ENCODE results near the gene NRXN3.

DNA sequence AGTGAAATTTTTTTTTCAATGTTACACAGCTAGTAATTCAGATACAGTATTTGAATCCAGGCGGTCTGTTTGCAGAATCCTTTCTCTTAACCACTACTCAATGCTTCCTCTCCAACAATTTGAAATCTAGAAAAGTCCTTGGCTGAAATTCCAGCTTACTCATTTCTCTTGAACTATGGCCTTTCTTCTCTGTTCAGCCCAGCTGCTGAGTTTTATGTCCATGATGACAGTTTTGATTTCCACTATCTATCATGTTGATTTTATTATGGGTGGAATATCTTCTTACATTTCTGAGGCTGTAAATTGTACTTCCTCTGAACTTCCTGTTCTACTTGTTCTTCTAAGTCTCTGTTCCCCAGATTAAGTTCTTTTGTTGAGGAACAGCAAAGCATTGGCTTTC lies 1725.8 kb downstream of the NRXN3 start:
- TF ChIP-seq, protein P1, sequence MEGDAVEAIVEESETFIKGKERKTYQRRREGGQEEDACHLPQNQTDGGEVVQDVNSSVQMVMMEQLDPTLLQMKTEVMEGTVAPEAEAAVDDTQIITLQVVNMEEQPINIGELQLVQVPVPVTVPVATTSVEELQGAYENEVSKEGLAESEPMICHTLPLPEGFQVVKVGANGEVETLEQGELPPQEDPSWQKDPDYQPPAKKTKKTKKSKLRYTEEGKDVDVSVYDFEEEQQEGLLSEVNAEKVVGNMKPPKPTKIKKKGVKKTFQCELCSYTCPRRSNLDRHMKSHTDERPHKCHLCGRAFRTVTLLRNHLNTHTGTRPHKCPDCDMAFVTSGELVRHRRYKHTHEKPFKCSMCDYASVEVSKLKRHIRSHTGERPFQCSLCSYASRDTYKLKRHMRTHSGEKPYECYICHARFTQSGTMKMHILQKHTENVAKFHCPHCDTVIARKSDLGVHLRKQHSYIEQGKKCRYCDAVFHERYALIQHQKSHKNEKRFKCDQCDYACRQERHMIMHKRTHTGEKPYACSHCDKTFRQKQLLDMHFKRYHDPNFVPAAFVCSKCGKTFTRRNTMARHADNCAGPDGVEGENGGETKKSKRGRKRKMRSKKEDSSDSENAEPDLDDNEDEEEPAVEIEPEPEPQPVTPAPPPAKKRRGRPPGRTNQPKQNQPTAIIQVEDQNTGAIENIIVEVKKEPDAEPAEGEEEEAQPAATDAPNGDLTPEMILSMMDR (IDR thresholded peaks at IDR 0.05), result no peak
- no peak for TF ChIP-seq EZH2 (IDR thresholded peaks at IDR 0.05; ENCODE audit: borderline replicate concordance, insufficient read depth, low read depth, low read length, poor library complexity, severe bottlenecking)
